ENCODE measurements around the gene HSPB1.

DNA sequence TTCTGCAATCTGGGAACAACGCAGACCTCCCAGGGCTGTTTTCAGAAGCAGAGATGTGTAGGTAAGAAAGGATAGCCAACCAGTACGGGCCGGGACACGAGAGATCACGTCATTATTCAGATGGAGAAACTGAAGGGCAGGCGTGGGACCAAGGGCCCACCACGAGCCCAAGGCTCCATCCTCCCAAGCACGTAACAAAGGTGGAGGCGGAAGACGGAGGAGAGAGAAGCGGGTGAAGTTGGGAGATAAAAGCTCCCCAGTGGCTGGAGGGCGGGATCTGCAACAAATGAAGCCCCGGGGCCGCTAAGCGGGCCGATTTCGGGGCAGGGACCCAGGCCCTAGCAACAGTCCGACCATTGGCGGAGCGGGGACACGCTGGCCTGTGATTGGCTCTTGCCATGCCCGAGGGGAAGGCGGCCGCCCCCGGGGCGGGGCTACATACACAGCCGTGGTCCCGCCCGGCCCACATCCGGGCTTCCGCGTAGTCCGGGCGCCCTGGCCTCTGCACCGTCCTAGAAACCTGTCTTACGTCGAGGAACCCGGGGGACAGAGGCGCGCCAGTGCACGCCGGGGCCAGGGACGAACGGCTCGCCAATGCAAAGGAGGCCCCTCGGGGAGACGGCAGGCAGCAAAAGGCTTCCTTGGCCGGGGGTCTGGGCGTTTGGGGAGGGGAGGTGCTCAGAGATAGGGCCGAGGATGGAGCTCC is 15.5 kb downstream of the HSPB1 start:
- TF ChIP-seq, protein P1, sequence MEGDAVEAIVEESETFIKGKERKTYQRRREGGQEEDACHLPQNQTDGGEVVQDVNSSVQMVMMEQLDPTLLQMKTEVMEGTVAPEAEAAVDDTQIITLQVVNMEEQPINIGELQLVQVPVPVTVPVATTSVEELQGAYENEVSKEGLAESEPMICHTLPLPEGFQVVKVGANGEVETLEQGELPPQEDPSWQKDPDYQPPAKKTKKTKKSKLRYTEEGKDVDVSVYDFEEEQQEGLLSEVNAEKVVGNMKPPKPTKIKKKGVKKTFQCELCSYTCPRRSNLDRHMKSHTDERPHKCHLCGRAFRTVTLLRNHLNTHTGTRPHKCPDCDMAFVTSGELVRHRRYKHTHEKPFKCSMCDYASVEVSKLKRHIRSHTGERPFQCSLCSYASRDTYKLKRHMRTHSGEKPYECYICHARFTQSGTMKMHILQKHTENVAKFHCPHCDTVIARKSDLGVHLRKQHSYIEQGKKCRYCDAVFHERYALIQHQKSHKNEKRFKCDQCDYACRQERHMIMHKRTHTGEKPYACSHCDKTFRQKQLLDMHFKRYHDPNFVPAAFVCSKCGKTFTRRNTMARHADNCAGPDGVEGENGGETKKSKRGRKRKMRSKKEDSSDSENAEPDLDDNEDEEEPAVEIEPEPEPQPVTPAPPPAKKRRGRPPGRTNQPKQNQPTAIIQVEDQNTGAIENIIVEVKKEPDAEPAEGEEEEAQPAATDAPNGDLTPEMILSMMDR (conservative IDR thresholded peaks at IDR 0.05), result no peak
- TF ChIP-seq EZH2 (IDR thresholded peaks at IDR 0.05; ENCODE audit: low read depth), result no peak

Measured in PC-9 (cell line).